CD4-positive, alpha-beta T cell treated with Interferon gamma for 1 hour (primary cell): ENCODE data around the gene PPM1H.

Experiments used
- DNase-seq: peaks from one replicate; pipeline ENCODE4 v3.0.0-alpha.2; 2020

PPM1H gene

GRCh38 chr12:62726471-62726980 lies 208.4 kb downstream of the PPM1H start:
- no peak for DNase-seq

GRCh38 chr12:62725781-62726180 lies 209.2 kb downstream of the PPM1H start:
- no peak for DNase-seq

GRCh38 chr12:62724947-62725451 lies 210.0 kb downstream of the PPM1H start:
- DNase-seq, result no peak

- no peak for DNase-seq
Measured at GRCh38 chr12:62724285-62724684, 210.7 kb downstream of the PPM1H start.

GRCh38 chr12:62722971-62723680 lies 211.8 kb downstream of the PPM1H start:
- no peak for DNase-seq

- no peak for DNase-seq
Measured at GRCh38 chr12:62720661-62721330, 214.2 kb downstream of the PPM1H start.

- DNase-seq, result no peak
Measured at GRCh38 chr12:62720025-62720424, 214.9 kb downstream of the PPM1H start.

- no peak for DNase-seq
Measured at GRCh38 chr12:62718762-62719426, 216.1 kb downstream of the PPM1H start.

GRCh38 chr12:62717643-62718042 lies 217.3 kb downstream of the PPM1H start:
- DNase-seq, result no peak

GRCh38 chr12:62716866-62717525 lies 218.0 kb downstream of the PPM1H start:
- no peak for DNase-seq

- DNase-seq, result no peak
Measured at GRCh38 chr12:62716037-62716436, 218.9 kb downstream of the PPM1H start.

- no peak for DNase-seq
Measured at GRCh38 chr12:62714774-62715721, 219.9 kb downstream of the PPM1H start.

GRCh38 chr12:62714181-62714773 lies 220.7 kb downstream of the PPM1H start:
- no peak for DNase-seq

- no peak for DNase-seq
Measured at GRCh38 chr12:62713723-62714122, 221.2 kb downstream of the PPM1H start.

GRCh38 chr12:62712681-62713573 lies 222.0 kb downstream of the PPM1H start:
- DNase-seq, result no peak

GRCh38 chr12:62711631-62712241 lies 223.2 kb downstream of the PPM1H start:
- DNase-seq, result no peak

- no peak for DNase-seq
Measured at GRCh38 chr12:62709311-62709710, 225.6 kb downstream of the PPM1H start.

GRCh38 chr12:62707939-62708338 lies 227.0 kb downstream of the PPM1H start:
- DNase-seq, result no peak

- no peak for DNase-seq
Measured at GRCh38 chr12:62705846-62706245, 229.1 kb downstream of the PPM1H start.

- DNase-seq, result no peak
Measured at GRCh38 chr12:62703011-62703380, 232.0 kb downstream of the PPM1H start.
